Natural killer cell (primary cell): ENCODE data around the gene MAK. TPM values are rescaled to one million over a fixed set of nuclear protein-coding genes. Genes with fewer than 3 reads are reported as not detected.
"Not testable (repeated sequence)": the region's sequence is repeated elsewhere in the genome, so short reads cannot be mapped to it uniquely, and the experiment has no call there.

Experiments
- ATAC-seq, 3 donors: fragments of 150-1000 bp in 2 of 3; fragments of 200-7000 bp in 1 of 3; cut with Tn5 transposase; 1 replicate in 1 of 3; 2 replicates in 2 of 3; pipeline ENCODE4 v1.10.0; 2021; ENCODE audit warnings: mild to moderate bottlenecking in 2 of 3, moderate library complexity in 2 of 3
- DNase-seq, 2 donors: peaks; one replicate each; pipeline versions ENCODE4 v3.0.0 to v3.0.0-alpha.2; 2013 to 2021; ENCODE audit warnings: mixed read lengths in 1 of 2
- H3K27ac ChIP-seq: one replicate; pipeline ENCODE4 v1.5.1; 2013; ENCODE audit warnings: mild to moderate bottlenecking, low read length
- H3K27me3 ChIP-seq: one replicate; pipeline ENCODE4 v1.6.1; 2013; ENCODE audit warnings: low read length; ENCODE audit not compliant: control insufficient read depth, insufficient read depth
- H3K36me3 ChIP-seq: one replicate; pipeline ENCODE4 v1.6.1; 2013; ENCODE audit warnings: low read length; ENCODE audit not compliant: control insufficient read depth, insufficient read depth
- H3K4me1 ChIP-seq: one replicate; pipeline ENCODE4 v1.6.1; 2013; ENCODE audit warnings: low read length; ENCODE audit not compliant: control insufficient read depth, insufficient read depth
- H3K4me3 ChIP-seq: one replicate; pipeline ENCODE4 v1.5.1; 2013; ENCODE audit warnings: low read length
- H3K9me3 ChIP-seq: one replicate; pipeline ENCODE4 v1.6.1; 2013; ENCODE audit warnings: low read length; ENCODE audit not compliant: control insufficient read depth, insufficient read depth
- H3K27ac Mint-ChIP-seq, 2 donors: one replicate each; pipeline ENCODE4 v1.8.0; 2022; ENCODE audit warnings: mild to moderate bottlenecking in 2 of 2, mixed read lengths in 2 of 2, moderate library complexity in 1 of 2
- H3K27me3 Mint-ChIP-seq, 2 donors: one replicate each; pipeline ENCODE4 v1.8.0; 2022; ENCODE audit warnings: low read depth in 2 of 2, mixed read lengths in 2 of 2
- H3K36me3 Mint-ChIP-seq: one replicate; pipeline ENCODE4 v1.8.0; 2022; ENCODE audit warnings: mixed read lengths
- H3K4me1 Mint-ChIP-seq, 2 donors: one replicate each; pipeline ENCODE4 v1.8.0; 2022; ENCODE audit warnings: mixed read lengths in 2 of 2
- H3K4me3 Mint-ChIP-seq: one replicate; pipeline ENCODE4 v1.8.0; 2022; ENCODE audit warnings: mild to moderate bottlenecking, moderate library complexity, mixed read lengths
- H3K9me3 Mint-ChIP-seq, 2 donors: one replicate each; pipeline ENCODE4 v1.8.0; 2022; ENCODE audit warnings: mixed read lengths in 2 of 2
- CTCF ChIP-seq: fragments of 200-600 bp; IDR thresholded peaks from one replicate; pipeline ENCODE4 v1.8.0; 2022; ENCODE audit warnings: antibody characterized with exemption
- WGBS: methylation state at CpG from one replicate; pipeline ENCODE4 v1.1.7; 2013; ENCODE audit warnings: missing lambda C conversion rate; ENCODE audit not compliant: insufficient coverage; 5-methylcytosine and 5-hydroxymethylcytosine counted together
- intact Hi-C: fragments of 100-400 bp; cut with micrococcal nuclease; formaldehyde crosslinking; loops from one replicate; pipeline ENCODE4 v1.14.2; 2022
- total RNA-seq, 4 donors: library from RNA; stranded (reverse); fragments of 120-200 nt in 1 of 4; gene quantifications; one replicate each; pipeline versions ENCODE4 v1.2.3 to v1.2.4, GENCODE V29; 2013 to 2022

The MAK gene
- total RNA-seq, 3 donors from 2014 or later (not counting 1 experiment from before 2014, with no cell fraction given), result 0.41 to 0.66 (median 0.65) TPM

GRCh38 chr6:10759884-10760329, 78.4 kb downstream of the MAK start:
- Mint-ChIP-seq H3K27ac (no peak overlapping the region), H3K27me3 (peaks cover 0 to 11% of the 10 kb centered on the region in 2 donors), H3K4me3 (no peak overlapping the region), H3K36me3 (peaks cover 15% of the 10 kb centered on the region), H3K4me1 (no peaks in the 10 kb centered on the region), H3K9me3 (no peaks in the 10 kb centered on the region)
- Histone ChIP-seq H3K4me1 (no peaks in the 10 kb centered on the region), H3K4me3 (no peak overlapping the region), H3K27me3 (no peaks in the 10 kb centered on the region), H3K27ac (no peak overlapping the region), H3K36me3 (peaks cover 6% of the 10 kb centered on the region), H3K9me3 (no peaks in the 10 kb centered on the region)
- ATAC-seq (no peak), DNase-seq (no peak)
- 95% methylated on average over 6 of the region's 6 CpGs for WGBS
- no peak for TF ChIP-seq CTCF
- intact Hi-C loops, result loop anchor here (1.0 kb wide), 1 partner anchor 66 kb away; the partner anchor contains the start of genes C6orf52 and PAK1IP1

- TF ChIP-seq CTCF, result peak; percentile 63
- peaks cover 5 to 16% of the 10 kb centered on the region in 2 donors for H3K27me3 Mint-ChIP-seq
- WGBS, result 80% methylated on average over 3 of the region's 3 CpGs
- no peak overlapping the region for H3K27ac ChIP-seq
- H3K36me3 Mint-ChIP-seq, result peaks cover 15% of the 10 kb centered on the region
- H3K4me3 Mint-ChIP-seq, result no peak overlapping the region
- H3K4me1 Mint-ChIP-seq, result peaks cover 0 to 5% of the 10 kb centered on the region in 2 donors
- no peaks in the 10 kb centered on the region for H3K4me1 ChIP-seq
- H3K9me3 Mint-ChIP-seq, result no peaks in the 10 kb centered on the region
- H3K4me3 ChIP-seq, result no peak overlapping the region
- H3K36me3 ChIP-seq, result peaks cover 7% of the 10 kb centered on the region
- no peaks in the 10 kb centered on the region for H3K27me3 ChIP-seq
- H3K27ac Mint-ChIP-seq, result no peak overlapping the region
- DNase-seq (peak in 1 of 2 donors; percentile 59), ATAC-seq (peak; percentile 55 to 82 (median 69))
- intact Hi-C loops, result loop anchor here (1.0 kb wide), 1 partner anchor 65 kb away; the partner anchor contains the start of genes C6orf52 and PAK1IP1
- no peaks in the 10 kb centered on the region for H3K9me3 ChIP-seq
Observed at GRCh38 chr6:10759312-10759839, 79.0 kb downstream of the MAK start.

- no peak overlapping the region for H3K4me3 ChIP-seq
- H3K36me3 ChIP-seq, result peaks cover 11% of the 10 kb centered on the region
- peaks cover 14 to 31% of the 10 kb centered on the region in 2 donors for H3K27me3 Mint-ChIP-seq
- TF ChIP-seq CTCF, result no peak
- peaks cover 17% of the 10 kb centered on the region for H3K4me1 ChIP-seq
- no peak for DNase-seq
- H3K4me3 Mint-ChIP-seq, result no peak overlapping the region
- peaks cover 23% of the 10 kb centered on the region for H3K36me3 Mint-ChIP-seq
- no peak for ATAC-seq
- H3K27ac ChIP-seq, result no peak overlapping the region
- H3K27ac Mint-ChIP-seq, result no peak overlapping the region
- H3K9me3 ChIP-seq, result no peaks in the 10 kb centered on the region
- intact Hi-C loops, result no loop called here
- WGBS, result 100% methylated on average over 1 of the region's 1 CpG
- H3K9me3 Mint-ChIP-seq, result no peaks in the 10 kb centered on the region
- H3K4me1 Mint-ChIP-seq, result peaks cover 22 to 30% of the 10 kb centered on the region in 2 donors
- no peaks in the 10 kb centered on the region for H3K27me3 ChIP-seq
Observed at GRCh38 chr6:10756085-10756484, 82.3 kb downstream of the MAK start.

GRCh38 chr6:10751757-10752156, 86.6 kb downstream of the MAK start:
- Mint-ChIP-seq H3K4me3 (peak overlapping the region; percentile 74), H3K27ac (peak overlapping the region; percentile 86 to 87), H3K27me3 (peaks cover 15 to 31% of the 10 kb centered on the region in 2 donors), H3K4me1 (peaks cover 53 to 54% of the 10 kb centered on the region in 2 donors), H3K36me3 (peaks cover 23% of the 10 kb centered on the region)
- Histone ChIP-seq H3K27ac (peak overlapping the region; percentile 21), H3K4me1 (peaks cover 42% of the 10 kb centered on the region)
- WGBS, result 65% methylated on average over 4 of the region's 5 CpGs
- DNase-seq (peak; percentile 50 to 64), ATAC-seq (peak; percentile 62 to 79 (median 75))
- H3K4me3 ChIP-seq, H3K27me3 ChIP-seq, H3K9me3 ChIP-seq, H3K9me3 Mint-ChIP-seq, H3K36me3 ChIP-seq: not testable (repeated sequence)
- intact Hi-C loops, result loop anchor here (1.0 kb wide), 1 partner anchor 18 kb away; no protein-coding TSS in a partner anchor

DNA sequence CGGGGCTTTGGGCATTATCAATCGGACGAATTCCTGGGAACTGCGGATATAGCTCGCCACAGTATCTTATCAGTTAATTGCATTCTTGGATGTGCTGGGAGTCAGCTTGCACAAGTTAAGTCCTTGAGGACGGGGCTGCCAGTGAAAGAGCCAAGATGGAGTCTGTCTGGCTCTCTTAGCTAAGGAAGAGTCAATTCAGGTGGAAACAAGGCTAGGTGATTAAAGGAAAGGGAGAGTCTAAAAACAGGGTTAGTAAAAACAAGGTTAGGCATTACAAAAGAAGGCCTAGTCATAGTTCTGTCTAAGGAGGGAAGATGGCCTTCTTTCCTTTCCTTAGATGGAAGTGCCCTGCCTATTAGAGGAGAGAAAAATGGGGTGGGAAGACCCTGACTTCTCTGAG, 87.8 kb downstream of the MAK start:
- H3K27ac ChIP-seq, H3K4me3 Mint-ChIP-seq, H3K36me3 ChIP-seq, H3K9me3 Mint-ChIP-seq, ATAC-seq, H3K27me3 ChIP-seq, H3K4me3 ChIP-seq, H3K9me3 ChIP-seq, intact Hi-C loops, H3K27ac Mint-ChIP-seq, DNase-seq: not testable (repeated sequence)
- peaks cover 57 to 60% of the 10 kb centered on the region in 2 donors for H3K4me1 Mint-ChIP-seq
- over 99% methylated on average over 6 of the region's 6 CpGs for WGBS
- peaks cover 42% of the 10 kb centered on the region for H3K4me1 ChIP-seq
- peaks cover 14% of the 10 kb centered on the region for H3K36me3 Mint-ChIP-seq
- peaks cover 16 to 24% of the 10 kb centered on the region in 2 donors for H3K27me3 Mint-ChIP-seq
